Activated B cell treated with CpG ODN at 0.5 μM for 24 hours (primary cell): ENCODE measurements around the gene PIP5KL1. TPM values are rescaled to one million over a fixed set of nuclear protein-coding genes. Genes with fewer than 3 reads are reported as not detected.
"Not testable (repeated sequence)": the region's sequence is repeated elsewhere in the genome, so short reads cannot be mapped to it uniquely, and the experiment has no call there.

Source experiments
- ATAC-seq: fragments of 200-7000 bp; cut with Tn5 transposase; one replicate; pipeline ENCODE4 v1.10.0; 2021; ENCODE audit warnings: low read depth, mild to moderate bottlenecking, moderate library complexity
- CTCF ChIA-PET: fragments of 350-600 bp; sonication (Branson Sonifier 250); formaldehyde crosslinking; loops from one replicate; lab custom pipeline; 2021; ENCODE audit warnings: antibody characterized with exemption; lab: Charles Lee
- POLR2A ChIA-PET: fragments of 350-600 bp; sonication (Branson Sonifier 250); formaldehyde crosslinking; loops from one replicate; lab custom pipeline; 2021; ENCODE audit warnings: antibody characterized with exemption; lab: Charles Lee
- DNase-seq: peaks from one replicate; pipeline ENCODE4 v3.0.0; 2022
- H3K27ac Mint-ChIP-seq: one replicate; pipeline ENCODE4 v1.8.0; 2020; ENCODE audit warnings: mixed read lengths
- H3K27me3 Mint-ChIP-seq: one replicate; pipeline ENCODE4 v1.8.0; 2021; ENCODE audit warnings: mixed read lengths
- H3K36me3 Mint-ChIP-seq: one replicate; pipeline ENCODE4 v1.8.0; 2021; ENCODE audit warnings: low read depth, mixed read lengths
- H3K4me1 Mint-ChIP-seq: one replicate; pipeline ENCODE4 v1.8.0; 2021; ENCODE audit warnings: mixed read lengths
- H3K4me3 Mint-ChIP-seq: one replicate; pipeline ENCODE4 v1.8.0; 2020; ENCODE audit warnings: mild to moderate bottlenecking, mixed read lengths
- H3K9me3 Mint-ChIP-seq: one replicate; pipeline ENCODE4 v1.8.0; 2020; ENCODE audit warnings: mixed read lengths
- intact Hi-C: fragments of 100-400 bp; cut with micrococcal nuclease; formaldehyde crosslinking; loops from one replicate; pipeline ENCODE4 v1.15.1; 2024
- total RNA-seq: library from RNA; stranded (reverse); gene quantifications from 2 replicates; pipeline ENCODE4 v1.2.3, GENCODE V29; 2022
- TF ChIP-seq, protein P1 (sequence below): fragments of 200-600 bp; IDR thresholded peaks from one replicate; pipeline ENCODE4 v1.8.0; 2022; ENCODE audit warnings: antibody characterized with exemption, mild to moderate bottlenecking

PIP5KL1 gene
- total RNA-seq, 1 donor from 2014 or later, result 1.8 TPM

GRCh38 chr9:127884976-127885490 lies 45.5 kb downstream of the PIP5KL1 start:
- intact Hi-C loops, result no loop called here
- TF ChIP-seq, protein P1, sequence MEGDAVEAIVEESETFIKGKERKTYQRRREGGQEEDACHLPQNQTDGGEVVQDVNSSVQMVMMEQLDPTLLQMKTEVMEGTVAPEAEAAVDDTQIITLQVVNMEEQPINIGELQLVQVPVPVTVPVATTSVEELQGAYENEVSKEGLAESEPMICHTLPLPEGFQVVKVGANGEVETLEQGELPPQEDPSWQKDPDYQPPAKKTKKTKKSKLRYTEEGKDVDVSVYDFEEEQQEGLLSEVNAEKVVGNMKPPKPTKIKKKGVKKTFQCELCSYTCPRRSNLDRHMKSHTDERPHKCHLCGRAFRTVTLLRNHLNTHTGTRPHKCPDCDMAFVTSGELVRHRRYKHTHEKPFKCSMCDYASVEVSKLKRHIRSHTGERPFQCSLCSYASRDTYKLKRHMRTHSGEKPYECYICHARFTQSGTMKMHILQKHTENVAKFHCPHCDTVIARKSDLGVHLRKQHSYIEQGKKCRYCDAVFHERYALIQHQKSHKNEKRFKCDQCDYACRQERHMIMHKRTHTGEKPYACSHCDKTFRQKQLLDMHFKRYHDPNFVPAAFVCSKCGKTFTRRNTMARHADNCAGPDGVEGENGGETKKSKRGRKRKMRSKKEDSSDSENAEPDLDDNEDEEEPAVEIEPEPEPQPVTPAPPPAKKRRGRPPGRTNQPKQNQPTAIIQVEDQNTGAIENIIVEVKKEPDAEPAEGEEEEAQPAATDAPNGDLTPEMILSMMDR, result no peak
- no peak for DNase-seq
- Mint-ChIP-seq H3K4me1 (peaks cover 26% of the 10 kb centered on the region), H3K4me3 (no peak overlapping the region), H3K9me3 (no peaks in the 10 kb centered on the region), H3K36me3 (peaks cover 31% of the 10 kb centered on the region), H3K27ac (no peak overlapping the region), H3K27me3 (no peaks in the 10 kb centered on the region)
- ChIA-PET POLR2A (interaction anchor here (0.6 to 2.5 kb wide), 6 partner anchors 10 to 99 kb away, joined by 3 to 19 read pairs (median 4); partner anchors contain the start of genes CDK9 and ST6GALNAC4), CTCF (interaction anchor here (0.7 kb wide), 1 partner anchor 15 kb away, joined by 6 read pairs; no protein-coding TSS in a partner anchor)
- no peak for ATAC-seq

GRCh38 chr9:127884427-127884911 lies 46.1 kb downstream of the PIP5KL1 start:
- H3K36me3 Mint-ChIP-seq, result peaks cover 29% of the 10 kb centered on the region
- H3K4me1 Mint-ChIP-seq, result peaks cover 27% of the 10 kb centered on the region
- no peak for DNase-seq
- no peak for ATAC-seq
- H3K27ac Mint-ChIP-seq, result peak overlapping the region; percentile 11
- H3K4me3 Mint-ChIP-seq, result no peak overlapping the region
- TF ChIP-seq, protein P1, result no peak
- ChIA-PET CTCF (no interaction called here), POLR2A (interaction anchor here (0.6 to 1.2 kb wide), 3 partner anchors 13 to 99 kb away, joined by 3 to 5 read pairs (median 5); partner anchors contain the start of gene CDK9)
- intact Hi-C loops, result no loop called here
- H3K27me3 Mint-ChIP-seq, result no peaks in the 10 kb centered on the region
- no peaks in the 10 kb centered on the region for H3K9me3 Mint-ChIP-seq

DNA sequence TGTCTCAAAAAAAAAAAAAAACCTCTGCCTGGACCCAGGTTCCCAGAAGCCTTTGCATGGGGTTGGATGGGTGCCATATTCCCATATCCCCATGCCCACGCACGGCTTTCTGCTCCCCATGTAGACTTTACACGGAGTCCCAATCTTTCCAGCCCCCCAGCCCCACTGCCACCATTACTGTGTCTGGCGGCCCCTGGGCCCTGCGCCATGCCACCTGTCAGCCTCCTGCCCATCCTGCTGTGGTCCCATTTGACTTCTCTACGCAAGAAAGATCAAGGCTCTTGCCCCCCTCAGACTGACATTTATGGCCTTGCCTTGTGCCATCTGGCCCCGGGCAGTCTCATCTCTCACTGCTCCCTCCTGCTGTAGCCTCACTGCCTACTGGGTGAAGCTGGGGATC lies 46.6 kb downstream of the PIP5KL1 start:
- CTCF ChIA-PET, result no interaction called here
- H3K4me1 Mint-ChIP-seq, result peaks cover 29% of the 10 kb centered on the region
- H3K27me3 Mint-ChIP-seq, result no peaks in the 10 kb centered on the region
- peaks cover 29% of the 10 kb centered on the region for H3K36me3 Mint-ChIP-seq
- no peak overlapping the region for H3K4me3 Mint-ChIP-seq
- intact Hi-C loops, result no loop called here
- no peaks in the 10 kb centered on the region for H3K9me3 Mint-ChIP-seq
- POLR2A ChIA-PET, result interaction anchor here (1.2 kb wide), 1 partner anchor 13 kb away, joined by 5 read pairs; no protein-coding TSS in a partner anchor
- no peak for ATAC-seq
- TF ChIP-seq, protein P1, result no peak
- H3K27ac Mint-ChIP-seq, result no peak overlapping the region
- no peak for DNase-seq

DNA sequence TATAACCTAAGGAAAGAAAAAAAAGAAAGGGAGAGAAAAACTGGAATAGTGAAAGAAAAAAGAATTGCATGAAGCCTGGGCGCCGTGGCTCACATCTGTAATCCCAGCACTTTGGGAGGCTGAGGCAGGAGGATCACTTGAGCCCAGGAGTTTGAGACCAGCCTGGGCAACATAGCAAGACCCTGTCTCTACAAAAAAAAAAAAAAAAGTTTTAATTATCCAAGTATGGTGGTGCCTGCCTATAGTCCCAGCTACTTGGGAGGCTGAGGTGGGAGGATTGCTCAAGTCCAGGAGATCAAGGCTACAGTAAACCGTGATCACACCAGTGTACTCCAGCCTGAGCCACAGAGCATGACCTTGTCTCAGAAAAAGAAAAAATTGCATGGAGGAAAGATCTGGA lies 48.9 kb downstream of the PIP5KL1 start:
- H3K4me3 Mint-ChIP-seq, DNase-seq, H3K27ac Mint-ChIP-seq, intact Hi-C loops, H3K27me3 Mint-ChIP-seq, H3K9me3 Mint-ChIP-seq, ATAC-seq: not testable (repeated sequence)
- peaks cover 12% of the 10 kb centered on the region for H3K36me3 Mint-ChIP-seq
- ChIA-PET POLR2A (interaction anchor here (0.6 to 1.2 kb wide), 3 partner anchors 8 to 35 kb away, joined by 3 to 6 read pairs (median 3); partner anchors contain the start of gene ST6GALNAC4), CTCF (interaction anchor here (0.8 to 2.6 kb wide), 4 partner anchors 12 to 40 kb away, joined by 3 to 15 read pairs (median 4); no protein-coding TSS in a partner anchor)
- H3K4me1 Mint-ChIP-seq, result peaks cover 44% of the 10 kb centered on the region

DNA sequence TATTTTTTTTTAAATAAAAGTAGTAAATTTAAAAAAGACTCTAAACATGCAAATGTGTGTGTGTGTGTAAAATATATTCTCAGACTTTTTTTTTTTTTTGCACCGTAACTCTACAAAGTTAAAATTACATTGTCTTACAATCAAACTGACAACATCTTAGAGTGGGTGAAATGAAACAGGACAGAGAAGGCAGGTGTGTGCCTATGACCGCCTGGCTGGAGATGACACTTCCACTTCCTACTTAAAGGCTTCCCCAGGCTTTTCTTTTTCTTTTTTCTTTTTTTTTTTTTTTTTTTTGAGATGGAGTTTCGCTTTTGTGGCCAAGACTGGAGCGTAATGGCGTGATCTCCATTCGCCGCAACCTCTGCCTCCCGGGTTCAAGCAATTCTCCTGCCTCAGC lies 50.4 kb downstream of the PIP5KL1 start:
- TF ChIP-seq, protein P1, result no peak
- intact Hi-C loops, result loop anchor here (1.0 kb wide), 1 partner anchor 37 kb away; the partner anchor contains the start of gene ST6GALNAC4
- Mint-ChIP-seq H3K9me3 (no peaks in the 10 kb centered on the region), H3K4me1 (peaks cover 44% of the 10 kb centered on the region), H3K27me3 (no peaks in the 10 kb centered on the region), H3K4me3 (no peak overlapping the region), H3K36me3 (peaks cover 3% of the 10 kb centered on the region), H3K27ac (no peak overlapping the region)
- ChIA-PET POLR2A (interaction anchor here (0.7 to 1.3 kb wide), 2 partner anchors 10 to 17 kb away, joined by 4 to 7 read pairs; no protein-coding TSS in a partner anchor), CTCF (no interaction called here)
- ATAC-seq (peak; percentile 65), DNase-seq (no peak)
